Measurements from ENCODE around the gene NRIP1.

Gene NRIP1

GRCh38 chr21:15088488-15088887 is 23.7 kb upstream of the NRIP1 start:
- no peaks in the 10 kb centered on the region for H3K4me1 ChIP-seq
- no peaks in the 10 kb centered on the region for H3K27me3 ChIP-seq (ENCODE audit: low read depth)
- no peak for DNase-seq (ENCODE audit: low spot score in 2 of 2)
- H3K9me3 ChIP-seq, result no peaks in the 10 kb centered on the region
- in situ Hi-C loops (cut with MboI; ENCODE audit: low sequenced_read_pairs), result no loop called here
- no peak overlapping the region for H3K4me3 ChIP-seq
- H3K36me3 ChIP-seq (replicated peaks), result no peaks in the 10 kb centered on the region

GRCh38 chr21:15084668-15085067 is 19.9 kb upstream of the NRIP1 start:
- no peaks in the 10 kb centered on the region for H3K36me3 ChIP-seq (replicated peaks)
- no peaks in the 10 kb centered on the region for H3K9me3 ChIP-seq
- no peaks in the 10 kb centered on the region for H3K27me3 ChIP-seq (ENCODE audit: low read depth)
- in situ Hi-C loops (cut with MboI; ENCODE audit: low sequenced_read_pairs), result no loop called here
- no peak for DNase-seq (ENCODE audit: low spot score in 2 of 2)
- no peaks in the 10 kb centered on the region for H3K4me1 ChIP-seq
- no peak overlapping the region for H3K4me3 ChIP-seq

- Histone ChIP-seq H3K4me3 (no peak overlapping the region), H3K9me3 (no peaks in the 10 kb centered on the region), H3K36me3 (replicated peaks) (no peaks in the 10 kb centered on the region), H3K27me3 (ENCODE audit: low read depth) (no peaks in the 10 kb centered on the region), H3K4me1 (no peaks in the 10 kb centered on the region)
- in situ Hi-C loops (cut with MboI; ENCODE audit: low sequenced_read_pairs), result no loop called here
- DNase-seq (ENCODE audit: low spot score in 2 of 2), result no peak
Observed at GRCh38 chr21:15080526-15080925, 15.7 kb upstream of the NRIP1 start.

- Histone ChIP-seq H3K4me3 (no peak overlapping the region), H3K9me3 (no peaks in the 10 kb centered on the region), H3K4me1 (no peaks in the 10 kb centered on the region), H3K36me3 (replicated peaks) (no peaks in the 10 kb centered on the region), H3K27me3 (ENCODE audit: low read depth) (no peaks in the 10 kb centered on the region)
- DNase-seq (ENCODE audit: low spot score in 2 of 2), result no peak
- in situ Hi-C loops (cut with MboI; ENCODE audit: low sequenced_read_pairs), result no loop called here
Observed at GRCh38 chr21:15079269-15079668, 14.5 kb upstream of the NRIP1 start.

- in situ Hi-C loops (cut with MboI; ENCODE audit: low sequenced_read_pairs), result no loop called here
- no peak for DNase-seq (ENCODE audit: low spot score in 2 of 2)
- H3K27me3 ChIP-seq (ENCODE audit: low read depth), result no peaks in the 10 kb centered on the region
- no peaks in the 10 kb centered on the region for H3K4me1 ChIP-seq
- no peak overlapping the region for H3K4me3 ChIP-seq
- H3K9me3 ChIP-seq, result no peaks in the 10 kb centered on the region
- no peaks in the 10 kb centered on the region for H3K36me3 ChIP-seq (replicated peaks)
Observed at GRCh38 chr21:15078180-15078579, 13.4 kb upstream of the NRIP1 start.

GRCh38 chr21:15077529-15078145 is 12.8 kb upstream of the NRIP1 start:
- no peaks in the 10 kb centered on the region for H3K27me3 ChIP-seq (ENCODE audit: low read depth)
- H3K9me3 ChIP-seq, result no peaks in the 10 kb centered on the region
- no peak overlapping the region for H3K4me3 ChIP-seq
- no peak for DNase-seq (ENCODE audit: low spot score in 2 of 2)
- no peaks in the 10 kb centered on the region for H3K4me1 ChIP-seq
- no peaks in the 10 kb centered on the region for H3K36me3 ChIP-seq (replicated peaks)
- in situ Hi-C loops (cut with MboI; ENCODE audit: low sequenced_read_pairs), result no loop called here

GRCh38 chr21:15076730-15077129 is 11.9 kb upstream of the NRIP1 start:
- Histone ChIP-seq H3K4me3 (no peak overlapping the region), H3K9me3 (no peaks in the 10 kb centered on the region), H3K36me3 (replicated peaks) (no peaks in the 10 kb centered on the region), H3K27me3 (ENCODE audit: low read depth) (no peaks in the 10 kb centered on the region), H3K4me1 (no peaks in the 10 kb centered on the region)
- DNase-seq (ENCODE audit: low spot score in 2 of 2), result no peak
- in situ Hi-C loops (cut with MboI; ENCODE audit: low sequenced_read_pairs), result no loop called here

GRCh38 chr21:15071009-15071408 is 6.2 kb upstream of the NRIP1 start:
- DNase-seq (ENCODE audit: low spot score in 2 of 2), result no peak
- in situ Hi-C loops (cut with MboI; ENCODE audit: low sequenced_read_pairs), result no loop called here
- Histone ChIP-seq H3K36me3 (replicated peaks) (no peaks in the 10 kb centered on the region), H3K4me1 (peaks cover 2% of the 10 kb centered on the region), H3K4me3 (no peak overlapping the region), H3K9me3 (no peaks in the 10 kb centered on the region), H3K27me3 (ENCODE audit: low read depth) (peaks cover 10% of the 10 kb centered on the region; the same call in 1 of the 2 replicates)

- Histone ChIP-seq H3K36me3 (replicated peaks) (no peaks in the 10 kb centered on the region), H3K4me3 (peak overlapping the region; percentile 53), H3K27me3 (ENCODE audit: low read depth) (peaks cover 23% of the 10 kb centered on the region), H3K9me3 (no peaks in the 10 kb centered on the region), H3K4me1 (peaks cover 7% of the 10 kb centered on the region)
- no peak for DNase-seq (ENCODE audit: low spot score in 2 of 2)
- in situ Hi-C loops (cut with MboI; ENCODE audit: low sequenced_read_pairs), result no loop called here
Observed at GRCh38 chr21:15066123-15066575, 1.3 kb upstream of the NRIP1 start.

- in situ Hi-C loops (cut with MboI; ENCODE audit: low sequenced_read_pairs), result no loop called here
- Histone ChIP-seq H3K4me3 (peak overlapping the region; percentile 53), H3K36me3 (replicated peaks) (no peaks in the 10 kb centered on the region), H3K9me3 (no peaks in the 10 kb centered on the region), H3K27me3 (ENCODE audit: low read depth) (peaks cover 23% of the 10 kb centered on the region), H3K4me1 (peaks cover 7% of the 10 kb centered on the region)
- peak; percentile 50 to 62 for DNase-seq (ENCODE audit: low spot score in 2 of 2)
Observed at GRCh38 chr21:15065392-15066122, 757 bp upstream of the NRIP1 start.

GRCh38 chr21:15063814-15064575 is 805 bp downstream of the NRIP1 start:
- H3K36me3 ChIP-seq (replicated peaks), result no peaks in the 10 kb centered on the region
- DNase-seq (ENCODE audit: low spot score in 2 of 2), result peak in 1 of 2 experiments; percentile 53
- peaks cover 7% of the 10 kb centered on the region for H3K4me1 ChIP-seq
- no peaks in the 10 kb centered on the region for H3K9me3 ChIP-seq
- H3K27me3 ChIP-seq (ENCODE audit: low read depth), result peaks cover 24% of the 10 kb centered on the region
- H3K4me3 ChIP-seq, result peak overlapping the region; percentile 50
- in situ Hi-C loops (cut with MboI; ENCODE audit: low sequenced_read_pairs), result no loop called here

GRCh38 chr21:15063081-15063813 is 1.6 kb downstream of the NRIP1 start:
- Histone ChIP-seq H3K4me3 (peak overlapping the region; percentile 50), H3K4me1 (peaks cover 7% of the 10 kb centered on the region), H3K27me3 (ENCODE audit: low read depth) (peaks cover 26% of the 10 kb centered on the region), H3K9me3 (no peaks in the 10 kb centered on the region), H3K36me3 (replicated peaks) (no peaks in the 10 kb centered on the region)
- in situ Hi-C loops (cut with MboI; ENCODE audit: low sequenced_read_pairs), result no loop called here
- DNase-seq (ENCODE audit: low spot score in 2 of 2), result no peak

GRCh38 chr21:15062606-15062965 is 2.2 kb downstream of the NRIP1 start:
- H3K9me3 ChIP-seq, result no peaks in the 10 kb centered on the region
- peaks cover 7% of the 10 kb centered on the region for H3K4me1 ChIP-seq
- H3K4me3 ChIP-seq, result no peak overlapping the region; the same call in 1 of the 2 replicates
- no peak for DNase-seq (ENCODE audit: low spot score in 2 of 2)
- in situ Hi-C loops (cut with MboI; ENCODE audit: low sequenced_read_pairs), result no loop called here
- H3K36me3 ChIP-seq (replicated peaks), result no peaks in the 10 kb centered on the region
- H3K27me3 ChIP-seq (ENCODE audit: low read depth), result peaks cover 26% of the 10 kb centered on the region

Measured in HAP-1 (cell line).